Measurements from ENCODE around the gene CHKA. TPM values are rescaled to one million over a fixed set of nuclear protein-coding genes. Genes with fewer than 3 reads are reported as not detected.

CHKA gene
- 8.4 TPM for total RNA-seq
- long read RNA-seq, transcript CHKA-201 (12 exons, 2,530 nt), result major isoform, 5 of 13 reads
- long read RNA-seq, partial matches to known transcripts, result 2 of 13 reads
- long read RNA-seq, other reads (novel, unspliced or antisense), result 5 of 13 reads

GRCh38 chr11:68121067-68121899, at the start of gene CHKA:
TSS of gene CHKA (minus strand) at chr11:68121388. CDS start at chr11:68121177, 211 bp downstream.
- intact Hi-C loops (cut with DNase I), result loop anchor here (10.0 kb wide), 1 partner anchor 86 kb away; the partner anchor contains the start of genes NDUFS8 and TCIRG1
- ATAC-seq (ENCODE audit: poor library complexity), result peak; percentile 96
- peak; percentile 96 for DNase-seq

GRCh38 chr11:68169442-68169841, 48.3 kb upstream of the CHKA start:
- ATAC-seq (ENCODE audit: poor library complexity) (no peak), DNase-seq (no peak)
- intact Hi-C loops (cut with DNase I), result no loop called here

GRCh38 chr11:68168694-68169093, 47.5 kb upstream of the CHKA start:
- intact Hi-C loops (cut with DNase I), result no loop called here
- ATAC-seq (ENCODE audit: poor library complexity), result no peak
- DNase-seq, result no peak

GRCh38 chr11:68167474-68167873, 46.3 kb upstream of the CHKA start:
- ATAC-seq (ENCODE audit: poor library complexity), result no peak
- no peak for DNase-seq
- intact Hi-C loops (cut with DNase I), result no loop called here

GRCh38 chr11:68166969-68167368, 45.8 kb upstream of the CHKA start:
- DNase-seq (no peak), ATAC-seq (ENCODE audit: poor library complexity) (no peak)
- intact Hi-C loops (cut with DNase I), result no loop called here

GRCh38 chr11:68165601-68166000, 44.4 kb upstream of the CHKA start:
- ATAC-seq (ENCODE audit: poor library complexity) (no peak), DNase-seq (no peak)
- intact Hi-C loops (cut with DNase I), result no loop called here

- DNase-seq, result no peak
- intact Hi-C loops (cut with DNase I), result no loop called here
- ATAC-seq (ENCODE audit: poor library complexity), result no peak
Measured at GRCh38 chr11:68164437-68164836, 43.2 kb upstream of the CHKA start.

- intact Hi-C loops (cut with DNase I), result no loop called here
- ATAC-seq (ENCODE audit: poor library complexity), result no peak
- DNase-seq, result no peak
Measured at GRCh38 chr11:68163691-68164090, 42.5 kb upstream of the CHKA start.

GRCh38 chr11:68160100-68160695, 39.0 kb upstream of the CHKA start:
- ATAC-seq (ENCODE audit: poor library complexity), result peak; percentile 50
- intact Hi-C loops (cut with DNase I), result no loop called here
- DNase-seq, result no peak

- DNase-seq, result no peak
- intact Hi-C loops (cut with DNase I), result no loop called here
- no peak for ATAC-seq (ENCODE audit: poor library complexity)
Measured at GRCh38 chr11:68159665-68160064, 38.5 kb upstream of the CHKA start.

- DNase-seq (no peak), ATAC-seq (ENCODE audit: poor library complexity) (no peak)
- intact Hi-C loops (cut with DNase I), result no loop called here
Measured at GRCh38 chr11:68159161-68159560, 38.0 kb upstream of the CHKA start.

GRCh38 chr11:68158580-68158979, 37.4 kb upstream of the CHKA start:
- DNase-seq, result no peak
- intact Hi-C loops (cut with DNase I), result no loop called here
- no peak for ATAC-seq (ENCODE audit: poor library complexity)

- DNase-seq (no peak), ATAC-seq (ENCODE audit: poor library complexity) (no peak)
- intact Hi-C loops (cut with DNase I), result no loop called here
Measured at GRCh38 chr11:68153742-68154141, 32.6 kb upstream of the CHKA start.

- DNase-seq (no peak), ATAC-seq (ENCODE audit: poor library complexity) (no peak)
- intact Hi-C loops (cut with DNase I), result no loop called here
Measured at GRCh38 chr11:68150037-68150436, 28.8 kb upstream of the CHKA start.

- no peak for ATAC-seq (ENCODE audit: poor library complexity)
- intact Hi-C loops (cut with DNase I), result no loop called here
- no peak for DNase-seq
Measured at GRCh38 chr11:68149417-68149816, 28.2 kb upstream of the CHKA start.

GRCh38 chr11:68148879-68149278, 27.7 kb upstream of the CHKA start:
- ATAC-seq (ENCODE audit: poor library complexity) (no peak), DNase-seq (no peak)
- intact Hi-C loops (cut with DNase I), result no loop called here

GRCh38 chr11:68148071-68148805, 27.1 kb upstream of the CHKA start:
- DNase-seq (no peak), ATAC-seq (ENCODE audit: poor library complexity) (no peak)
- intact Hi-C loops (cut with DNase I), result no loop called here

- DNase-seq (peak; percentile 64), ATAC-seq (ENCODE audit: poor library complexity) (peak; percentile 70)
- intact Hi-C loops (cut with DNase I), result no loop called here
Measured at GRCh38 chr11:68146704-68147474, 25.7 kb upstream of the CHKA start.
